Muscle layer of colon (tissue), 2 donors: Measurements from ENCODE around the gene TMEM95.

ENCODE experiments used
- H3K27ac ChIP-seq: one replicate; pipeline ENCODE4 v1.7.0; 2013; ENCODE audit warnings: low read depth, mild to moderate bottlenecking, low read length, moderate library complexity
- H3K27me3 ChIP-seq, 2 donors: one replicate each; pipeline ENCODE4 v1.7.0; 2013; ENCODE audit warnings: low read length in 2 of 2, mild to moderate bottlenecking in 2 of 2; ENCODE audit not compliant: insufficient read depth in 2 of 2, control insufficient read depth in 1 of 2
- H3K36me3 ChIP-seq: one replicate; pipeline ENCODE4 v1.7.0; 2013; ENCODE audit warnings: mild to moderate bottlenecking, low read length; ENCODE audit not compliant: insufficient read depth
- H3K4me1 ChIP-seq: one replicate; pipeline ENCODE4 v1.7.0; 2013; ENCODE audit warnings: mild to moderate bottlenecking, low read length; ENCODE audit not compliant: insufficient read depth
- H3K4me3 ChIP-seq, 2 donors: one replicate each; pipeline ENCODE4 v1.7.0; 2013; ENCODE audit warnings: low read length in 2 of 2, low read depth in 1 of 2, mild to moderate bottlenecking in 1 of 2, moderate library complexity in 1 of 2
- H3K9ac ChIP-seq: one replicate; pipeline ENCODE4 v1.7.0; 2013; ENCODE audit warnings: low read length
- H3K9me3 ChIP-seq: one replicate; pipeline ENCODE4 v1.7.0; 2013; ENCODE audit warnings: mild to moderate bottlenecking, low read length
- donor health status: abdominal sarcoma.
- donor health status: Adenocarcinoma of cecum.

Gene TMEM95

DNA sequence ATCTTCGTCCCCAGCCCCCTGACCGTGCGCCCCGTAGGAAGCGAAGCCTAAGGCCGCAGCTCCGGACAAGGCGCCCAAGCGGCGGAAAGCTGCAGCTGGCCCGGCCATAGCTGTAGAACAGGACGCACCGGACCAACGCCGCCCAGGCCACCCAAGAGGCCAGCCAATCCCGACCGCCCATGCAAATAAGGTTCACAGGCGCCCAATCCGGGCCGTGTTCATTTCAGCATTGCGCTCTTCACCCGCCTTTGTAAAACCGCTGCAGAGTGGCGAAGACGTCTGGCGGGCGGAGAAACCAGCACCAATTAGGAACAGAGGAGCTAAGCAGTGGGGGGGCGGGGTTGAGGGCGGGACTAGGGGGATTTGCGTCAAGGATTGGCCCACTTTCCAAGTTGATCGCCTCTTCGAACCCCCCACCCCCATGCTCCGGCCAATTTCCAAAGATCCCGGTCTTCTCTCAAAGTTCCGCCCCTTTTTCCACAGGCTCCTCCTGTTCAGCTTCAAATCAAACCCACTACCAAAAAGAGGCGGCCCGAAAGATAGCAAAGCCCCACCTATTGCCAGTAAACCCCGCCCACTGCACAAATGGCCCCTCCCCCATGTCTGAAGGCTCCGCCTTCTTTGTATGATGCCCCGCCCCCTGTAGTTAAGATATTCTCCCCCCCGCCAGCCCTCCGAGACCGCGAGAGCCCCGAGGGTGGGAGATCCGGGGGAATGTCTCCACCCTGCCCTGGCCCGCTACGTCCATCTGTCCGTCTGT, 49.2 kb downstream of the TMEM95 start, which contains the start of gene TMEM256:
Gene TMEM256 (minus strand): TSS at position 121 of the 760 bp plus-strand sequence. CDS start 13 bp downstream, at position 108.
- H3K36me3 ChIP-seq: no peaks in the 10 kb centered on the region
- peak within 1 kb of the TSS; percentile 57 for H3K9ac ChIP-seq
- H3K9me3 ChIP-seq: no peaks in the 10 kb centered on the region
- H3K4me1 ChIP-seq: peaks cover 15% of the 10 kb centered on the region
- H3K27me3 ChIP-seq: no peaks in the 10 kb centered on the region
- H3K27ac ChIP-seq: peak within 1 kb of the TSS; percentile 93
- H3K4me3 ChIP-seq: peak within 1 kb of the TSS; percentile 77 to 82

DNA sequence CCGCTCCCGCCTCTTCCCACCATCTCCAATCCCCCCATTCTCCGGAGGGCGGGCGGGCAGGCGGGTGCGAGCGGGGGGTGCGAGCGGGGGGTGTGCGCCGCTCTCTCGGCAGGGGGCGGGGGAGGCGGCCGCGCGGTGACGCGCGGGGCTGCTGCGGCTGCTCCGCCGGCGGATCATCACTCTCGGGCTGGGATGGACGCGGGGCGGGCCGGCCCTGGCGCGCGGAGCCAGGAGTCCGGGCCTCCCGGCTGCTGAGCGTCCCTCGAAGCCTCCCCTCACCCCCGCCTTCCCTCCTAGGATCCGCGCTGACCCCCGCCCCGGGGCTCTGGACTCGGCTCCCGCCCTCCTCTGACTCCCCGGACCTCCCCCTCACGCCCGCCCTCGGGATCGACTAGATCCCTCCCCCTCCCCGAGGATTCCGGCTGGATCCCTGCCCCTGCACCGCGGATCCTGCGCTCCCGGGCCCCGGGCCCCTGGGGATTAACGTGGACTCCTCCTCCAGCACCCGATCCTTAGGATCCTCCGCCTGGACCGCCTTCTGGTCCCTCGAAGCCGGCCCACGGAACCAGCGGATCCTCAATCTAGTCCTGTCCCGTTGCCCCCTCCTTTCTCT, 49.9 kb downstream of the TMEM95 start:
- peak overlapping the region; percentile 57 for H3K9ac ChIP-seq
- no peaks in the 10 kb centered on the region for H3K27me3 ChIP-seq
- no peaks in the 10 kb centered on the region for H3K9me3 ChIP-seq
- H3K4me3 ChIP-seq: peak overlapping the region; percentile 71 to 77
- H3K27ac ChIP-seq: peak overlapping the region; percentile 45
- H3K4me1 ChIP-seq: peaks cover 15% of the 10 kb centered on the region
- no peaks in the 10 kb centered on the region for H3K36me3 ChIP-seq

DNA sequence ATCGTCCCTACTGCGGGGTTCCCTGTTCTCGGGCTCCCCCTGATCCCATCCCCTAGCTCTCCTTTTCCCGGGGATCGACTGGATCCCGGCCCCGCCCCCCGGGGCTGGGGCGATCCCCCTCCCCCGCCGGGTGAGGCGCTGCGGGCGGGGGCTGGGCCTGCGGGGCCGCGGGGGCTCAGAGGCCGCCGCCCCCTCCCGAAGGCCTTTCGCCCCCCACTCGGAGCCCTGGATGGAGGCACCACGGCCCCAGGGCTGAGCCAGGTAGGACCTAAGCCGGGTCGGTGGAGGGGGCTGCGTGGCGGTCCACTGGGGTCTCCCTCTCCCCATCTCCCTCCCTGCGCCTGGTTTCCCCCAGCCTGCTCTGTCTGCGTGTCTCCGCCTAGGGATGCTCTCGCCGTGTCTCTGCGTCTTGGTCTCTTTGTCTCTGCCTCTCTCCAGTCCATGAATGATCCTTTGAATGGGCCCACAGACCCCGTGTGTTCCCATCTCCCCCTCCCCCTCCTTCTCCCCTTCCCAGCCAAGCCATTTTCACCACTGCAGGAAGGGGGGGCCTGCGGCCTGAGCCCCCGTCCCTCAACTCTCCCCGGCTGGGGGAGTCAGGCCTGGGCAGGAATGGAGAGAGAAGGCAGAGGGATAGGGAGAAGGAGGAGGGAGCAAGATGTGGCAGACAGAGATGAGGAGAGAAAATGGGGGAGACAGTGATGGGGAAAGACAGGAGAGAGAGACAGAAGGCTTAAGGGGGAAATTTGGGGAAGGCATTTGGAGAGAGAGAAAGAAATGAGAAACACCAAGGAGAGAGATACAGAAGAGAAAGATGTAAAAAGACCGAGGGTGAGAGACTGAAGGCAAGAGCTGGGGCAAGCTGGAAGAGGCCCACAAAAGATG, 50.6 kb downstream of the TMEM95 start:
- Histone ChIP-seq H3K27ac (peak overlapping the region; percentile 45), H3K4me1 (peaks cover 15% of the 10 kb centered on the region), H3K9ac (peak overlapping the region; percentile 57), H3K27me3 (no peaks in the 10 kb centered on the region), H3K4me3 (peak overlapping the region; percentile 71 to 77), H3K9me3 (no peaks in the 10 kb centered on the region), H3K36me3 (no peaks in the 10 kb centered on the region)

DNA sequence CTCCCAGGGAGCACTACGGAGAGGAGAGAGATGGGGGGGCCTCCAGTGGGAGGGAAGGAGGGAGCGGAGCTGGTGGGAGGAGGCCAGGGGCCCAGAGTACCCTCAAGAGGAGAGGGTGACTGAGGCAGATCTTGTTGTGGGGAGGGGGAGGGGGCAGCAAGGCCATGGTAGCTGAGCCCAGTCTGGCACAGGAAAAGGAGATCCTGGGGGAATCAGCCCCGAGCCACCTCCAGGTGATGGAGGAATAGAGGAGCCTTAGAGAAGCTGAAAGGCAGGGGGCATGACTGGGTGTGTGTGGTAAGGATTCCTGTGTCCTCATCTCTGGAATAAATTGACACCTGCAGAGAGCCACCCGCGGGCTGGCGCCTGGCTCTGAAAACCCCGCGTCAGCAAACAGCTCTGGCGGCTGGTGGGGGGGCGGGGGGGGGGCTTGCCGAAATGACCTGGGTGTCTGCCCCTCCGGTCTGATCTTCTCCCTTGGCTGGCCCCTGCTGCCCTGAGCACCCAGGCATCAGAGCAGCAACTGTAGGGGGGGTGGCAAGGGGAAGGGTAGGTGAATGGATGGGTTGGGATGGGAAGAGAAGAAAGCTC, 51.4 kb downstream of the TMEM95 start:
- Histone ChIP-seq H3K27me3 (no peaks in the 10 kb centered on the region), H3K4me3 (peak overlapping the region in 1 of 2 donors; percentile 71), H3K4me1 (peaks cover 15% of the 10 kb centered on the region), H3K9ac (peak overlapping the region; percentile 57), H3K9me3 (no peaks in the 10 kb centered on the region), H3K36me3 (no peaks in the 10 kb centered on the region), H3K27ac (peak overlapping the region; percentile 45)
